ENCODE results near the gene RYR2.

GRCh38 chr1:237525102-237525501, 483.1 kb downstream of the RYR2 start:
- TF ChIP-seq CTCF (IDR thresholded peaks at IDR 0.05) (no peak), POLR2A (IDR thresholded peaks at IDR 0.05) (no peak)
